NCI-H526 treated with DMSO at 0.1 percent for 48 hours (cell line): Measurements from ENCODE around the gene SV2B.

ENCODE experiments used
- DNase-seq: peaks from one replicate; lab custom pipeline; 2025; lab: John Stamatoyannopoulos, UW

The SV2B gene

GRCh38 chr15:91234759-91235158 is 134.7 kb downstream of the SV2B start:
- no peak for DNase-seq

- DNase-seq, result no peak
These were observed 135.3 kb downstream of the SV2B start for GRCh38 chr15:91235376-91235775.

GRCh38 chr15:91237445-91237844 is 137.4 kb downstream of the SV2B start:
- no peak for DNase-seq

- no peak for DNase-seq
These were observed 138.8 kb downstream of the SV2B start for GRCh38 chr15:91238644-91239425.

GRCh38 chr15:91243826-91244225 is 143.8 kb downstream of the SV2B start:
- DNase-seq, result no peak

GRCh38 chr15:91244919-91245318 is 144.9 kb downstream of the SV2B start:
- DNase-seq, result no peak

GRCh38 chr15:91246998-91247397 is 146.9 kb downstream of the SV2B start:
- DNase-seq, result no peak

GRCh38 chr15:91249591-91249990 is 149.5 kb downstream of the SV2B start:
- no peak for DNase-seq

GRCh38 chr15:91252322-91252721 is 152.3 kb downstream of the SV2B start:
- no peak for DNase-seq

GRCh38 chr15:91252756-91253155 is 152.7 kb downstream of the SV2B start:
- DNase-seq, result no peak

GRCh38 chr15:91253605-91254004 is 153.5 kb downstream of the SV2B start:
- no peak for DNase-seq

- DNase-seq, result no peak
These were observed 154.7 kb downstream of the SV2B start for GRCh38 chr15:91254766-91255165.

- no peak for DNase-seq
These were observed 155.7 kb downstream of the SV2B start for GRCh38 chr15:91255670-91256192.

GRCh38 chr15:91257746-91258414 is 157.8 kb downstream of the SV2B start:
- DNase-seq, result no peak

- no peak for DNase-seq
These were observed 158.3 kb downstream of the SV2B start for GRCh38 chr15:91258415-91258759.

GRCh38 chr15:91259077-91259476 is 159.0 kb downstream of the SV2B start:
- DNase-seq, result no peak

GRCh38 chr15:91261345-91261744 is 161.3 kb downstream of the SV2B start:
- DNase-seq, result no peak

- no peak for DNase-seq
These were observed 163.8 kb downstream of the SV2B start for GRCh38 chr15:91263632-91264531.

- DNase-seq, result no peak
These were observed 164.7 kb downstream of the SV2B start for GRCh38 chr15:91264651-91265351.

- no peak for DNase-seq
These were observed 165.4 kb downstream of the SV2B start for GRCh38 chr15:91265416-91265940.

GRCh38 chr15:91268510-91268909 is 168.5 kb downstream of the SV2B start:
- no peak for DNase-seq

- DNase-seq, result no peak
These were observed 170.7 kb downstream of the SV2B start for GRCh38 chr15:91270747-91271146.
